ENCODE results near the gene CACNA1D.

The CACNA1D gene

DNA sequence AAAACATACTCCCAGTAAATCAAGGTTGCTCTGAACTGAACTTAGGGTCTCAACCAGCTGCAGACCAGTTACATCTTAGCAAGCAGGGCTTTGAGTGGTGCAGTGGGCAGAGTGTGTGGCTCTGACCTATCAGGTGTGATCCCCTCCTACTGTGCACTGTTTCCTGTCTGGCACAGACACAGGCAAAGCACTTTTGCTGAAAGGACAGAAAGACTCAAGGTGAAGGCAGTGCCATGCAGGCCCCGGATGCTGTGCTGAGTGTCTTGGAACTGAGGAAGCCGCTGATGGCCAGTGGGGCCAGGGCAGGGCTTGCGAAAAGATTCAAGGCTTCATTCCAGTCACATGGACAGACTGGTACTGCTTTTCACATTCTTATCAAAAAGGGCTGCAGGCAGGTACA is 85.2 kb downstream of the CACNA1D start:
- H3K4me3 ChIP-seq (ENCODE audit: low read length): no peak overlapping the region
- no peaks in the 10 kb centered on the region for H3K36me3 ChIP-seq (ENCODE audit: insufficient read depth, low read length)
- WGBS: 90% methylated on average over 3 of the region's 3 CpGs
- no peaks in the 10 kb centered on the region for H3K27me3 ChIP-seq (ENCODE audit: insufficient read depth, low read length)
- H3K4me1 ChIP-seq (ENCODE audit: insufficient read depth, low read length): peaks cover 3% of the 10 kb centered on the region; the same call in 1 of the 2 replicates
- H3K9me3 ChIP-seq (ENCODE audit: insufficient read depth, low read depth, low read length): no peaks in the 10 kb centered on the region
- H3K27ac ChIP-seq (ENCODE audit: low read depth, low read length): no peak overlapping the region
- no peak overlapping the region for H3K9ac ChIP-seq (ENCODE audit: low read depth, low read length)

GRCh38 chr3:53581671-53582070 is 87.3 kb downstream of the CACNA1D start:
- Histone ChIP-seq H3K4me3 (ENCODE audit: low read length) (no peak overlapping the region), H3K9ac (ENCODE audit: low read depth, low read length) (no peak overlapping the region), H3K27me3 (ENCODE audit: insufficient read depth, low read length) (no peaks in the 10 kb centered on the region), H3K4me1 (ENCODE audit: insufficient read depth, low read length) (peaks cover 3% of the 10 kb centered on the region; the same call in 1 of the 2 replicates), H3K36me3 (ENCODE audit: insufficient read depth, low read length) (no peaks in the 10 kb centered on the region), H3K9me3 (ENCODE audit: insufficient read depth, low read depth, low read length) (no peaks in the 10 kb centered on the region), H3K27ac (ENCODE audit: low read depth, low read length) (no peak overlapping the region)
- WGBS: 95% methylated on average over 3 of the region's 3 CpGs

DNA sequence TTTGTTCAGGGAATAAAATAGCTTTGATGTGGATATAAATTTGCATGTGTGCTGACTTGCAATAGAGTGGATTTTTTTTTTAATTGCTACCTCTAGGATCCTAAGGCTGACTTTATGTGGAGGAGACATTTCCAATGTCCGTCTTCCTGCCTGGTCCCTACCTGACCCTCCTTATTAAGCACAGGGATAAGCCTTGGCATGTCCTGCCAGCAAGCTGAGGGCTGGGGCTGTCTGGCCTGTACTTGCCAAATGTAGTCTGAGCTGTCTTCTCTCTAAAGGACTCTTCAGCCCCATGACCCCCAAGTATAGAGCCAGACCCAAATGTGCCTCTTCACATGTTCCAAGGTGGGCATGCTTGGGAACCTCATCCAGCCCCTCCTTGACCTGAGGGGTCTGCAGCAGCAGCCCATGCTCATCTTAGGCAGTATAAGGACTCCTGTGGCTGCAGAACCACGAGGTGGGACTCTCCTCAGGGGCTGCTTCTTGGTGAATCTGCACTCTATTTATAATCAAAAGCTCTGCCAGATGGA is 88.8 kb downstream of the CACNA1D start:
- no peaks in the 10 kb centered on the region for H3K36me3 ChIP-seq (ENCODE audit: insufficient read depth, low read length)
- 86% methylated on average over 2 of the region's 2 CpGs for WGBS

GRCh38 chr3:53585049-53585448 is 90.6 kb downstream of the CACNA1D start:
- no peak overlapping the region for H3K27ac ChIP-seq (ENCODE audit: low read depth, low read length)
- no peak overlapping the region for H3K9ac ChIP-seq (ENCODE audit: low read depth, low read length)
- H3K27me3 ChIP-seq (ENCODE audit: insufficient read depth, low read length): no peaks in the 10 kb centered on the region
- H3K4me3 ChIP-seq (ENCODE audit: low read length): no peak overlapping the region
- 95% methylated on average over 2 of the region's 2 CpGs for WGBS
- no peaks in the 10 kb centered on the region for H3K9me3 ChIP-seq (ENCODE audit: insufficient read depth, low read depth, low read length)
- no peaks in the 10 kb centered on the region for H3K36me3 ChIP-seq (ENCODE audit: insufficient read depth, low read length)
- peaks cover 3% of the 10 kb centered on the region; the same call in 1 of the 2 replicates for H3K4me1 ChIP-seq (ENCODE audit: insufficient read depth, low read length)

More for the DNA sequence above, 88.8 kb downstream of the CACNA1D start:
- Histone ChIP-seq H3K27me3 (ENCODE audit: insufficient read depth, low read length) (no peaks in the 10 kb centered on the region), H3K9ac (ENCODE audit: low read depth, low read length) (no peak overlapping the region), H3K9me3 (ENCODE audit: insufficient read depth, low read depth, low read length) (no peaks in the 10 kb centered on the region), H3K4me3 (ENCODE audit: low read length) (no peak overlapping the region), H3K27ac (ENCODE audit: low read depth, low read length) (no peak overlapping the region), H3K4me1 (ENCODE audit: insufficient read depth, low read length) (peaks cover 3% of the 10 kb centered on the region; the same call in 1 of the 2 replicates)

- 84% methylated on average over 6 of the region's 6 CpGs for WGBS
- Histone ChIP-seq H3K4me1 (ENCODE audit: insufficient read depth, low read length) (peaks cover 3% of the 10 kb centered on the region; the same call in 1 of the 2 replicates), H3K9ac (ENCODE audit: low read depth, low read length) (no peak overlapping the region), H3K27me3 (ENCODE audit: insufficient read depth, low read length) (no peaks in the 10 kb centered on the region), H3K27ac (ENCODE audit: low read depth, low read length) (no peak overlapping the region), H3K9me3 (ENCODE audit: insufficient read depth, low read depth, low read length) (no peaks in the 10 kb centered on the region), H3K4me3 (ENCODE audit: low read length) (no peak overlapping the region), H3K36me3 (ENCODE audit: insufficient read depth, low read length) (no peaks in the 10 kb centered on the region)
These were observed 91.2 kb downstream of the CACNA1D start for GRCh38 chr3:53585627-53586026.

- no peaks in the 10 kb centered on the region for H3K27me3 ChIP-seq (ENCODE audit: insufficient read depth, low read length)
These were observed 93.7 kb downstream of the CACNA1D start for GRCh38 chr3:53588122-53588521.

GRCh38 chr3:53589201-53589600 is 94.8 kb downstream of the CACNA1D start:
- no peaks in the 10 kb centered on the region for H3K4me1 ChIP-seq (ENCODE audit: insufficient read depth, low read length)
- H3K9ac ChIP-seq (ENCODE audit: low read depth, low read length): no peak overlapping the region
- WGBS: 94% methylated on average over 12 of the region's 12 CpGs
- no peaks in the 10 kb centered on the region for H3K27me3 ChIP-seq (ENCODE audit: insufficient read depth, low read length)
- no peaks in the 10 kb centered on the region for H3K9me3 ChIP-seq (ENCODE audit: insufficient read depth, low read depth, low read length)
- no peaks in the 10 kb centered on the region for H3K36me3 ChIP-seq (ENCODE audit: insufficient read depth, low read length)
- no peak overlapping the region for H3K4me3 ChIP-seq (ENCODE audit: low read length)
- no peak overlapping the region for H3K27ac ChIP-seq (ENCODE audit: low read depth, low read length)

More at GRCh38 chr3:53588122-53588521, 93.7 kb downstream of the CACNA1D start:
- no peak overlapping the region for H3K9ac ChIP-seq (ENCODE audit: low read depth, low read length)
- H3K27ac ChIP-seq (ENCODE audit: low read depth, low read length): no peak overlapping the region
- no peaks in the 10 kb centered on the region for H3K36me3 ChIP-seq (ENCODE audit: insufficient read depth, low read length)
- H3K4me1 ChIP-seq (ENCODE audit: insufficient read depth, low read length): no peaks in the 10 kb centered on the region
- no peaks in the 10 kb centered on the region for H3K9me3 ChIP-seq (ENCODE audit: insufficient read depth, low read depth, low read length)
- 83% methylated on average over 4 of the region's 4 CpGs for WGBS
- no peak overlapping the region for H3K4me3 ChIP-seq (ENCODE audit: low read length)

DNA sequence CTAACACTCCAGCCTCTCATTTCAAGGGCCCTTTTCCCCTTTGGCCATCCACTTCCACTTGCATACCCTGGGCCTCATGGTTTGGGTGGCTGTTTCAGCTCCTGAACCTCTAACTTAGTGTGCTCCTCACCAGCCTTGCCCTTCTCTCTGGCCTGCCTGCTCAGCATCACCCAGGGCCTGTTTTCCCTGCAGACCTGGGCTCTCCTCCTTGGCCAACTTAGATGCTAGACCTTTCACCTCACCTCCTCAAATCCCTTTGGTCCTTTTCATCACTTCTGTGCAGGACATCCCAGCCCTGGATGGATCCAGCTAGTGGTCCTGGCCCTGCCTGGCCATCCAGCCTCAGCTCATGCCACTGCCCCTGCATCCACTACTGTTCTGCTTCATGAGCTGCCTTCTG is 95.4 kb downstream of the CACNA1D start:
- no peak overlapping the region for H3K9ac ChIP-seq (ENCODE audit: low read depth, low read length)
- H3K4me1 ChIP-seq (ENCODE audit: insufficient read depth, low read length): no peaks in the 10 kb centered on the region
- H3K4me3 ChIP-seq (ENCODE audit: low read length): no peak overlapping the region
- no peaks in the 10 kb centered on the region for H3K36me3 ChIP-seq (ENCODE audit: insufficient read depth, low read length)
- H3K27me3 ChIP-seq (ENCODE audit: insufficient read depth, low read length): no peaks in the 10 kb centered on the region
- H3K27ac ChIP-seq (ENCODE audit: low read depth, low read length): no peak overlapping the region
- H3K9me3 ChIP-seq (ENCODE audit: insufficient read depth, low read depth, low read length): no peaks in the 10 kb centered on the region

- Histone ChIP-seq H3K9ac (ENCODE audit: low read depth, low read length) (no peak overlapping the region), H3K36me3 (ENCODE audit: insufficient read depth, low read length) (no peaks in the 10 kb centered on the region), H3K27ac (ENCODE audit: low read depth, low read length) (no peak overlapping the region), H3K4me3 (ENCODE audit: low read length) (no peak overlapping the region), H3K9me3 (ENCODE audit: insufficient read depth, low read depth, low read length) (no peaks in the 10 kb centered on the region), H3K4me1 (ENCODE audit: insufficient read depth, low read length) (no peaks in the 10 kb centered on the region), H3K27me3 (ENCODE audit: insufficient read depth, low read length) (no peaks in the 10 kb centered on the region)
- WGBS: 93% methylated on average over 8 of the region's 8 CpGs
These were observed 96.2 kb downstream of the CACNA1D start for GRCh38 chr3:53590606-53591005.

DNA sequence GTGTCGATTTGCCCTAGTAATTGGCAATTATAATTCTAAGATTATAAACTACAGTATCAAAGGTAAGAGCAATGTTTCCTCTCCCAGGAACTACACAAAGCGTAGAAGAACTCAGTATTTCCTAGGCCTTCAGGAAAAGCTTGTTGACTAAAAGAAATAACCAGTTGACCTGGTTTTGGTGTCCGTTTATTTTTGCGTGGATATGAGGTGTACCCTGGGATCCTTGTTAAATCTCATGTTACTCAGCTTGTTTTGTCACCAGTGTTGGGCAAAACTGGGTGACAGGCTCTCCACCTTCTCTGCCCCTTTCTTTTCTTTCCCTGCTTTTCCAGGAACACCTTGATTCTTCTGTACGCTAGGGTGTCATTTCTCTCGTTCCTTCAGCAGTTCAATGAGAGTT is 97.2 kb downstream of the CACNA1D start:
- H3K27ac ChIP-seq (ENCODE audit: low read depth, low read length): no peak overlapping the region
- H3K4me1 ChIP-seq (ENCODE audit: insufficient read depth, low read length): no peaks in the 10 kb centered on the region
- H3K36me3 ChIP-seq (ENCODE audit: insufficient read depth, low read length): no peaks in the 10 kb centered on the region
- 96% methylated on average over 5 of the region's 6 CpGs for WGBS
- no peaks in the 10 kb centered on the region for H3K9me3 ChIP-seq (ENCODE audit: insufficient read depth, low read depth, low read length)
- no peak overlapping the region for H3K9ac ChIP-seq (ENCODE audit: low read depth, low read length)
- no peaks in the 10 kb centered on the region for H3K27me3 ChIP-seq (ENCODE audit: insufficient read depth, low read length)
- no peak overlapping the region for H3K4me3 ChIP-seq (ENCODE audit: low read length)

DNA sequence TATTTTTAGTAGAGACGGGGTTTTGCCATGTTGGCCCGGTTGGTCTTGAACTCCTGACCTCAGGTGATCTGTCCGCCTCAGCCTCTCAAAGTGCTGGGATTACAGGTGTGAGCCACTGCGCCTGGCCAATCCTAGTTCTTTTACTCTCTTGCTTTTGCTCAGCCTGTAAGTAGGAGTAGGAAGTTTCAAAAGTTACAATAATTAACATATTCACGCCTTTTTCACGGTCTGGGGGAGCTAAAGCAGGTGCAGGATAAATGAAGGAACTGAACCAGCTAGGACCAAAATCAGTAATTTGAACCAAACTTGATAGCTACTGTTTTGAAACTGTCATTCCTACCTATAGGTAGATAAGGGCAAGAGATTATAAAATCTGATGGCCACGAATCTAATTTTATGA is 98.5 kb downstream of the CACNA1D start:
- H3K9me3 ChIP-seq (ENCODE audit: insufficient read depth, low read depth, low read length): no peaks in the 10 kb centered on the region
- no peak overlapping the region for H3K9ac ChIP-seq (ENCODE audit: low read depth, low read length)
- H3K27me3 ChIP-seq (ENCODE audit: insufficient read depth, low read length): no peaks in the 10 kb centered on the region
- no peak overlapping the region for H3K27ac ChIP-seq (ENCODE audit: low read depth, low read length)
- no peaks in the 10 kb centered on the region for H3K36me3 ChIP-seq (ENCODE audit: insufficient read depth, low read length)
- no peak overlapping the region for H3K4me3 ChIP-seq (ENCODE audit: low read length)
- 83% methylated on average over 6 of the region's 7 CpGs for WGBS
- no peaks in the 10 kb centered on the region for H3K4me1 ChIP-seq (ENCODE audit: insufficient read depth, low read length)

DNA sequence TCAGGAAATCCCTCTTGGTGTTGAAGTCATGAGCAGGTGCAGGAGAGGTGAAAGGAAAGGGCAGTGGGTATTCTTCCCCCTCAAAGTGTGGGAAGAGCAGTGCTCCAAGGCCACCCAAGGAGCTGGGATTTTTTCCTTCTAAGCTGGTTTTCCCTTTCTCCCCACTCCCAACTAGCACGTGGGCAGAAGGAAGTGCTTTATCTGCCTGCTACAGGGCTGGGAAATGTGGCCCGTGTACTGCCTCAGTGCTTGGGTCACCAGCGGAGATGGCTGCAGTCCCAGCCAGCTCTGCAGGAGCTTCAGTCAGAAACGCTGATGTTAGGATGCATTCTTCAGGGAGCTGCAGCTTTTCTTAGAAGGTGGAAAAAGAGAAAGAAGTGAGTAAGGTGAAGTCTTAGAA is 99.2 kb downstream of the CACNA1D start:
- H3K9me3 ChIP-seq (ENCODE audit: insufficient read depth, low read depth, low read length): no peaks in the 10 kb centered on the region
- H3K27me3 ChIP-seq (ENCODE audit: insufficient read depth, low read length): no peaks in the 10 kb centered on the region
- no peaks in the 10 kb centered on the region for H3K36me3 ChIP-seq (ENCODE audit: insufficient read depth, low read length)
- WGBS: 71% methylated on average over 4 of the region's 4 CpGs
- no peak overlapping the region for H3K9ac ChIP-seq (ENCODE audit: low read depth, low read length)
- H3K4me1 ChIP-seq (ENCODE audit: insufficient read depth, low read length): no peaks in the 10 kb centered on the region
- no peak overlapping the region for H3K27ac ChIP-seq (ENCODE audit: low read depth, low read length)
- no peak overlapping the region for H3K4me3 ChIP-seq (ENCODE audit: low read length)

Measured in HUES64 (cell line).